NB4 (cell line): ENCODE measurements around the gene IL2RA.

Experiments
- POLR2A ChIP-seq: IDR thresholded peaks from 2 replicates; pipeline ENCODE4 v1.6.1; 2011; ENCODE audit warnings: mild to moderate bottlenecking; ENCODE audit not compliant: insufficient read length; ENCODE audit errors: extremely low read depth
- TF ChIP-seq, protein P1 (sequence below): IDR thresholded peaks from one replicate; pipeline ENCODE4 v1.5.1; 2012; ENCODE audit warnings: low read depth, low read length
- TF ChIP-seq, protein P2 (sequence below): IDR thresholded peaks from 2 replicates; pipeline ENCODE4 v1.6.1; 2011; ENCODE audit warnings: low read depth, low read length

DNA sequence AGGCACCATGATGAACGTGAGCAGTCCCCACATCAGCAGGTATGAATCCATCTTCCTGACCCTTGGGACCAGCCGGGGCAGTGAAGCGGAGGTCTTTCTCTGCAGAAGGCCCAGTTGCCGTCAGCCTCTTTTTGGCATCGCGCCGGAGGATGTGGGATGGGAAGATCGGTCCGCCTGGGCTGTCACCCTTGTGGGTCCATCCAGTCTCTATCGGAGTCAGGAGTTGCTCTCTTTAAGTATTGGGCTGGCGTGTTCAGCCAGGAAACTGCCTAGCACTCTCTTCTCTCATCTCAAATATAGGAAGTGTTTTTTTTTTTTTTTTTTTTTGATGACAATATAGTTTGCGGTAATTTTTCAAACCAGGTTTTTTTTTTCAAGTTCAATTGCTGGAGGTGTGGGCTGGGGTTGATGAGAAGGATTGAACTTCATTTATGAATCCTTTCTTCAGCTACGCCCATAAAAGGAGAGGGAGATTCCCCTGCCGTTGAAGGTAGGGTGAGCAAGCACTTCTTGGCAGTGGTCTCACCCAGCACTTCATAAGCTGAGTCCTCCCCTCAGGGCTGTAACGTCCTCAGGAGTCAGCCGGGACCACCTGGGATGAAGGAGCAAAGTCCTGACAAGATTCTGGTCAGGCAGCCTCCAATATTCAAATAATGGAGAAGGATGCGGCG, at the start of gene IL2RA:
- TF ChIP-seq, protein P1, sequence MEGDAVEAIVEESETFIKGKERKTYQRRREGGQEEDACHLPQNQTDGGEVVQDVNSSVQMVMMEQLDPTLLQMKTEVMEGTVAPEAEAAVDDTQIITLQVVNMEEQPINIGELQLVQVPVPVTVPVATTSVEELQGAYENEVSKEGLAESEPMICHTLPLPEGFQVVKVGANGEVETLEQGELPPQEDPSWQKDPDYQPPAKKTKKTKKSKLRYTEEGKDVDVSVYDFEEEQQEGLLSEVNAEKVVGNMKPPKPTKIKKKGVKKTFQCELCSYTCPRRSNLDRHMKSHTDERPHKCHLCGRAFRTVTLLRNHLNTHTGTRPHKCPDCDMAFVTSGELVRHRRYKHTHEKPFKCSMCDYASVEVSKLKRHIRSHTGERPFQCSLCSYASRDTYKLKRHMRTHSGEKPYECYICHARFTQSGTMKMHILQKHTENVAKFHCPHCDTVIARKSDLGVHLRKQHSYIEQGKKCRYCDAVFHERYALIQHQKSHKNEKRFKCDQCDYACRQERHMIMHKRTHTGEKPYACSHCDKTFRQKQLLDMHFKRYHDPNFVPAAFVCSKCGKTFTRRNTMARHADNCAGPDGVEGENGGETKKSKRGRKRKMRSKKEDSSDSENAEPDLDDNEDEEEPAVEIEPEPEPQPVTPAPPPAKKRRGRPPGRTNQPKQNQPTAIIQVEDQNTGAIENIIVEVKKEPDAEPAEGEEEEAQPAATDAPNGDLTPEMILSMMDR = no peak
- no peak for TF ChIP-seq POLR2A
- TF ChIP-seq, protein P2, sequence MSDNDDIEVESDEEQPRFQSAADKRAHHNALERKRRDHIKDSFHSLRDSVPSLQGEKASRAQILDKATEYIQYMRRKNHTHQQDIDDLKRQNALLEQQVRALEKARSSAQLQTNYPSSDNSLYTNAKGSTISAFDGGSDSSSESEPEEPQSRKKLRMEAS = no peak
